Activated effector memory CD4-positive, alpha-beta T cell treated with Interleukin-2 at 50 U/mL for 16 hours (primary cell): ENCODE data around the gene TMEM132C.

Experiments used
- DNase-seq: peaks from one replicate; pipeline ENCODE4 v3.0.0-alpha.2; 2020

The TMEM132C gene

GRCh38 chr12:128509170-128509569 lies 242.2 kb downstream of the TMEM132C start:
- DNase-seq = no peak

GRCh38 chr12:128510511-128510910 lies 243.5 kb downstream of the TMEM132C start:
- no peak for DNase-seq

GRCh38 chr12:128513331-128513730 lies 246.4 kb downstream of the TMEM132C start:
- no peak for DNase-seq

GRCh38 chr12:128513831-128514230 lies 246.9 kb downstream of the TMEM132C start:
- DNase-seq = no peak

GRCh38 chr12:128518644-128519043 lies 251.7 kb downstream of the TMEM132C start:
- no peak for DNase-seq

- DNase-seq = no peak
These were observed 252.5 kb downstream of the TMEM132C start for GRCh38 chr12:128519426-128519825.

- DNase-seq = no peak
These were observed 255.0 kb downstream of the TMEM132C start for GRCh38 chr12:128521981-128522380.

- DNase-seq = no peak
These were observed 257.5 kb downstream of the TMEM132C start for GRCh38 chr12:128524439-128524838.

- DNase-seq = no peak
These were observed 264.2 kb downstream of the TMEM132C start for GRCh38 chr12:128531170-128531569.

GRCh38 chr12:128534906-128535305 lies 267.9 kb downstream of the TMEM132C start:
- no peak for DNase-seq

GRCh38 chr12:128536810-128537209 lies 269.8 kb downstream of the TMEM132C start:
- no peak for DNase-seq

GRCh38 chr12:128537668-128538067 lies 270.7 kb downstream of the TMEM132C start:
- DNase-seq = no peak

GRCh38 chr12:128542844-128543243 lies 275.9 kb downstream of the TMEM132C start:
- no peak for DNase-seq

GRCh38 chr12:128543460-128543859 lies 276.5 kb downstream of the TMEM132C start:
- no peak for DNase-seq

GRCh38 chr12:128543971-128544370 lies 277.0 kb downstream of the TMEM132C start:
- no peak for DNase-seq

GRCh38 chr12:128548949-128549348 lies 282.0 kb downstream of the TMEM132C start:
- no peak for DNase-seq

GRCh38 chr12:128549601-128550218 lies 282.7 kb downstream of the TMEM132C start:
- no peak for DNase-seq

- no peak for DNase-seq
These were observed 284.3 kb downstream of the TMEM132C start for GRCh38 chr12:128551266-128551665.

GRCh38 chr12:128554546-128555304 lies 287.8 kb downstream of the TMEM132C start:
- no peak for DNase-seq

GRCh38 chr12:128557231-128557630 lies 290.3 kb downstream of the TMEM132C start:
- no peak for DNase-seq

- no peak for DNase-seq
These were observed 298.0 kb downstream of the TMEM132C start for GRCh38 chr12:128564956-128565355.

- DNase-seq = no peak
These were observed 300.8 kb downstream of the TMEM132C start for GRCh38 chr12:128567730-128568129.

- DNase-seq = no peak
These were observed 303.5 kb downstream of the TMEM132C start for GRCh38 chr12:128570191-128571065.
